Heart left ventricle (tissue), 16 donors: ENCODE measurements around the gene FOXE1. TPM values are rescaled to one million over a fixed set of nuclear protein-coding genes. Genes with fewer than 3 reads are reported as not detected.

Experiments
- ATAC-seq, 4 donors: fragments of 200-7000 bp; cut with Tn5 transposase; one replicate each; pipeline ENCODE4 v1.9.1; 2020 to 2022; ENCODE audit warnings: moderate library complexity in 4 of 4, mild to moderate bottlenecking in 3 of 4, moderate number of reproducible peaks in 1 of 4
- DNase-seq, 5 donors: peaks; one replicate each; pipeline ENCODE4 v3.0.0-alpha.2; 2020
- H3K27ac ChIP-seq, 12 donors: fragments of 200-600 bp; sonication (generic) in 4 of 12; one replicate each; pipeline versions ENCODE4 v1.5.0 to v1.8.0; 2016 to 2022; ENCODE audit warnings: mild to moderate bottlenecking in 2 of 12
- H3K27me3 ChIP-seq, 9 donors: fragments of 200-600 bp; sonication (generic) in 2 of 9; one replicate each; pipeline versions ENCODE4 v1.5.1 to v1.8.0; 2016 to 2022; ENCODE audit warnings: mild to moderate bottlenecking in 3 of 9
- H3K36me3 ChIP-seq, 9 donors: fragments of 200-600 bp; sonication (generic) in 2 of 9; one replicate each; pipeline versions ENCODE4 v1.5.0 to v1.8.0; 2018 to 2022; ENCODE audit warnings: mild to moderate bottlenecking in 2 of 9
- H3K4me1 ChIP-seq, 12 donors: fragments of 200-600 bp; sonication (generic) in 4 of 12; one replicate each; pipeline versions ENCODE4 v1.5.0 to v1.8.0; 2016 to 2022; ENCODE audit warnings: mild to moderate bottlenecking in 3 of 12
- H3K4me3 ChIP-seq, 12 donors: fragments of 200-600 bp; sonication (generic) in 4 of 12; one replicate each; pipeline versions ENCODE4 v1.5.0 to v1.8.0; 2017 to 2022; ENCODE audit warnings: mild to moderate bottlenecking in 9 of 12, moderate library complexity in 4 of 12
- H3K9me3 ChIP-seq, 12 donors: fragments of 200-600 bp; sonication (generic) in 4 of 12; one replicate each; pipeline versions ENCODE4 v1.5.0 to v1.8.0; 2016 to 2022; ENCODE audit warnings: mild to moderate bottlenecking in 1 of 12
- POLR2A ChIP-seq, 2 donors: fragments of 450-650 bp; IDR thresholded peaks; one replicate each; pipeline ENCODE4 v1.6.1; 2017; ENCODE audit warnings: antibody characterized with exemption in 2 of 2, mild to moderate bottlenecking in 2 of 2, moderate library complexity in 2 of 2
- WGBS, 4 donors: extraction: QIAGEN DNeasy Blood & Tissue Kit in 2 of 4; methylation state at CpG; one replicate each; pipeline versions ENCODE4 v1.1.5 to v1.1.7; 2013 to 2018; 5-methylcytosine and 5-hydroxymethylcytosine counted together
- intact Hi-C, 10 donors: fragments of 100-400 bp; cut with DNase I; formaldehyde crosslinking; loops; one replicate each; pipeline versions ENCODE4 v1.11.1 to v1.14.2; 2022
- polyA plus RNA-seq, 2 donors: library from polyadenylated mRNA; stranded (reverse); fragments of 200-250 nt; gene quantifications; one replicate each; pipeline ENCODE4 v1.2.3, GENCODE V29; 2013
- total RNA-seq, 9 donors: library from RNA; depleted of rRNA in 2 of 9; stranded (reverse); fragments of >200 nt in 2 of 9; fragmentation: NEBNext Ultra II Directional in 3 of 9; extraction: Animal tissue kit (Norgen Biotek cat#: 25700) in 3 of 9; gene quantifications; one replicate each; pipeline versions ENCODE4 v1.1.0 to v1.2.4, GENCODE V29; 2016 to 2023
- TF ChIP-seq, protein P1 (sequence below), 12 donors: fragments of 200-600 bp; sonication (generic) in 4 of 12; IDR thresholded peaks; one replicate each; pipeline versions ENCODE4 v1.5.0 to v1.8.0; 2018 to 2022; ENCODE audit warnings: antibody characterized with exemption in 12 of 12, mild to moderate bottlenecking in 5 of 12
- donor health status: ischemic (EF 13 %, LVEDD 7.1; RV severe dilation, severe dysfunction).
- donor health status: healthy with polysubstance abuse.
- donor health status: DM: no; HTN: yes; CAD: no.
- donor health status: DM: no; HTN: no; CAD: no.
- donor health status: ischemic (EF 25% LVEDD 6.9; RV normal size, moderate dysfunction).
- donor health status: ischemic (EF 25% LVEDD 5.7; RV mildly dilated, moderate dysfunction).
- donor health status: healthy.
- donor health status: DM: yes; HTN: yes; CAD: no.
- donor health status: ischemic (EF 35%, LVEDD 5.7; RV mildly dilated, moderate dysfunction).
- donor health status: nonischemic (EF 11% LVEDD 7.7; RV severe dilation, severe dysfunction).
- donor health status: DM: yes; HTN: yes; CAD: no.
- donor health status: PGD.
- donor health status: ischemic (EF 29% LVEDD 5.4; RV normal size, mild dysfunction).
- donor health status: nonischemic (EF 23%, LVEDD 6.1; RV moderate dilation, normal function).

The FOXE1 gene
- total and polyA plus RNA-seq, 11 donors: not detected

DNA sequence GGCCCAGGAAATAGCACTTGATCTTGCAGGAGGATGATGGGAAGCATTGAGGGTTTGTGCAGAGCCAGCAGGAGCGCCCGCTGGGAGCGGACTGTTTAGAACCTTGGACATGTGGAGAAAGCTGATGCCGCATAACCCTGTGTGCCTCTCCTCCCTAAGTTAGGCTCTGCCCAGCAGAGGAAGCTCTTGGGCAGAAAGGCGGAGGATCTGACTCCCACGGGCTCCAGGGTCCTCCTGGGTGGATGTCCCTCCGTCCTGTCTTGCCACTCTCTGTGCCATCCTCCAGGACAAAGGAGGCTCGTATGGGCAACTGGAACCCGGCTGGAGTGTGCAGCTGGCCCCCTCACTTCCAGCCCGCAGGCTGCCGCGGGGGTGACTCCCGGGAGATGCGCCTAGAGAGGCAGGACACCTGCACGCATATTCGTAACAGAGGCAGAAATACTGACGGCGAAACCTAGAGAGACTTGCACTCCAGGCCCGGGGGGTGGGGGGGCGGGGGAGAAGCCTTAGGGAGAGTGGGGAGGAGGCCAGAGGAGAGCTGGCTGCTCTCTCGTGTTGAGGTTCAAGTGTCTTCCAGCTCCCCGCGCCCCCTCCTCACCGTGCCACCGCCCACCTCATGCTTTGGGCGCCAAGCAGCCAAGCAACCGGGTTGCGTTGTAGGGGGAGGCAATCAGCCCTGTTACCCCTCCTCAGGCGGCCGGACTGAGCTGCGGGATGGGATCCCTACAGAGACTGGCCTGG, 5.4 kb upstream of the FOXE1 start:
- 6 to 10% (median 7%) methylated on average over 15 to 31 of the region's 31 CpGs for WGBS, 4 donors
- intact Hi-C loops: no loop called here
- TF ChIP-seq, protein P1, sequence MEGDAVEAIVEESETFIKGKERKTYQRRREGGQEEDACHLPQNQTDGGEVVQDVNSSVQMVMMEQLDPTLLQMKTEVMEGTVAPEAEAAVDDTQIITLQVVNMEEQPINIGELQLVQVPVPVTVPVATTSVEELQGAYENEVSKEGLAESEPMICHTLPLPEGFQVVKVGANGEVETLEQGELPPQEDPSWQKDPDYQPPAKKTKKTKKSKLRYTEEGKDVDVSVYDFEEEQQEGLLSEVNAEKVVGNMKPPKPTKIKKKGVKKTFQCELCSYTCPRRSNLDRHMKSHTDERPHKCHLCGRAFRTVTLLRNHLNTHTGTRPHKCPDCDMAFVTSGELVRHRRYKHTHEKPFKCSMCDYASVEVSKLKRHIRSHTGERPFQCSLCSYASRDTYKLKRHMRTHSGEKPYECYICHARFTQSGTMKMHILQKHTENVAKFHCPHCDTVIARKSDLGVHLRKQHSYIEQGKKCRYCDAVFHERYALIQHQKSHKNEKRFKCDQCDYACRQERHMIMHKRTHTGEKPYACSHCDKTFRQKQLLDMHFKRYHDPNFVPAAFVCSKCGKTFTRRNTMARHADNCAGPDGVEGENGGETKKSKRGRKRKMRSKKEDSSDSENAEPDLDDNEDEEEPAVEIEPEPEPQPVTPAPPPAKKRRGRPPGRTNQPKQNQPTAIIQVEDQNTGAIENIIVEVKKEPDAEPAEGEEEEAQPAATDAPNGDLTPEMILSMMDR (IDR thresholded peaks at IDR 0.05): no peak
- no peak for TF ChIP-seq POLR2A (IDR thresholded peaks at IDR 0.05)
- peaks cover 0 to 31% (median 10%) of the 10 kb centered on the region in 12 donors for H3K4me1 ChIP-seq
- H3K27ac ChIP-seq: no peak overlapping the region
- DNase-seq (no peak), ATAC-seq (no peak)
- H3K4me3 ChIP-seq: peak overlapping the region in 1 of 12 donors; percentile 7
- peaks cover 58 to 100% (median 75%) of the 10 kb centered on the region in 9 donors for H3K27me3 ChIP-seq
- H3K9me3 ChIP-seq: no peaks in the 10 kb centered on the region
- no peaks in the 10 kb centered on the region for H3K36me3 ChIP-seq

- intact Hi-C loops: no loop called here
- TF ChIP-seq POLR2A (IDR thresholded peaks at IDR 0.05): no peak
- TF ChIP-seq, protein P1 (IDR thresholded peaks at IDR 0.05): no peak
- Histone ChIP-seq H3K9me3 (no peaks in the 10 kb centered on the region), H3K27ac (no peak overlapping the region), H3K4me1 (peaks cover 0 to 36% (median 13%) of the 10 kb centered on the region in 12 donors), H3K36me3 (no peaks in the 10 kb centered on the region), H3K27me3 (peaks cover 63 to 100% (median 80%) of the 10 kb centered on the region in 9 donors), H3K4me3 (peak overlapping the region in 7 of 12 donors; percentile 5 to 46 (median 24))
- WGBS, 4 donors: 0 to 7% (median 3%) methylated on average over 7 of the region's 7 CpGs
- ATAC-seq (no peak), DNase-seq (no peak)
Observed at GRCh38 chr9:97848215-97848479, 4.9 kb upstream of the FOXE1 start.

DNA sequence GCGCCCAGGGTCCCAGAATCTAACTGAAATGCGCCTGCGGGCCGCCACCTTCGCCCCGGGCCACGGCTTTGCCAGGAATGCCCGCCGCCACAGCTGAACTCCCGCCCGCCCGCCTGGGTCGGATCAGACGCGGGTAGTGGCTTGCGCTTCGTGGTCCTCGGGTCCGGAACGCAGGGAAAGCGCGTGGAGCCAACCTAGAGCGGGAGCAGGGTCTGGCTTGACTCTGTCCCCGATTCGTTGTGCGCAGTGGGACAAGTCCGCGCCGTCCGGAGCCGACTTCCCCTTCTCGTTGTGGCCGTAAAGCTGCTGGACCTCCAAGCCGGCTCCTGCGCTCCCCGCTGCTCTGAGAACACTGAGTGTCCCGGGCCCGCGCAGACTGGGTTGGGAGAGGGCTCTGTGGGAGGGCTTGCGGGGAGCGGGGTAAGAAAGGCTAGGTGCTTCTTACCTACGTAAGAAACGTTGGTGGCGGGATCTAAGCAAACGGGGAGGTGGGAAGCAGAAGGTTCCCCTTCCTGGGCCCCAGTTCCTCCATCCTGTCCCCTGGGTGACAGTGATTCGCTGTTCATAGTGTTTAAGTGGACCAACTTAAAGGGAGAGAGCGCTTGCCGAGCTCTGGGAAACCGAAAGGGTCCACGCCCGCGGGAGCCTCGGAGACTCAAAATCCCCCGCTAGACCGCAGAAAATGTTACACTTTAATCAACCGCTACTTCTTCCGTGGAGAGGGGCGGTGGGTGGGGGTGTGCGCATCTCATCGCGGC, 4.4 kb upstream of the FOXE1 start:
- intact Hi-C loops: no loop called here
- H3K36me3 ChIP-seq: no peaks in the 10 kb centered on the region
- ATAC-seq (peak in 2 of 4 donors; percentile 24 to 44), DNase-seq (peak in 2 of 5 donors; percentile 45 to 73)
- H3K4me1 ChIP-seq: peaks cover 0 to 41% (median 17%) of the 10 kb centered on the region in 12 donors
- no peak overlapping the region for H3K27ac ChIP-seq
- no peaks in the 10 kb centered on the region for H3K9me3 ChIP-seq
- H3K4me3 ChIP-seq: peak overlapping the region in 10 of 12 donors; percentile 4 to 46 (median 23)
- H3K27me3 ChIP-seq: peaks cover 68 to 100% (median 85%) of the 10 kb centered on the region in 9 donors
- WGBS, 4 donors: 2 to 5% (median 2%) methylated on average over 35 to 61 of the region's 61 CpGs
- no peak for TF ChIP-seq POLR2A (IDR thresholded peaks at IDR 0.05)
- TF ChIP-seq, protein P1 (IDR thresholded peaks at IDR 0.05): no peak

- DNase-seq (no peak), ATAC-seq (no peak)
- TF ChIP-seq POLR2A (IDR thresholded peaks at IDR 0.05): no peak
- TF ChIP-seq, protein P1 (IDR thresholded peaks at IDR 0.05): no peak
- Histone ChIP-seq H3K4me1 (peaks cover 0 to 54% (median 17%) of the 10 kb centered on the region in 12 donors), H3K27ac (no peak overlapping the region), H3K36me3 (no peaks in the 10 kb centered on the region), H3K27me3 (peaks cover 81 to 100% (median 94%) of the 10 kb centered on the region in 9 donors), H3K4me3 (no peak overlapping the region), H3K9me3 (no peaks in the 10 kb centered on the region)
- WGBS, 4 donors: 15 to 24% (median 17%) methylated on average over 3 of the region's 3 CpGs
- intact Hi-C loops: no loop called here
Observed at GRCh38 chr9:97849980-97850379, 3.0 kb upstream of the FOXE1 start.
